Ureter (tissue), 1 donor: ENCODE data around the gene CMTM1. TPM values are rescaled to one million over a fixed set of nuclear protein-coding genes. Genes with fewer than 3 reads are reported as not detected.

Experiments
- DNase-seq: peaks from one replicate; pipeline ENCODE4 v3.0.0-alpha.2; 2020; ENCODE audit warnings: low spot score
- total RNA-seq: library from RNA; stranded (reverse); gene quantifications from one replicate; pipeline ENCODE4 v1.2.4, GENCODE V29; 2023
- donor health status: DM: yes; HTN: yes; CAD: no.

The CMTM1 gene
- total RNA-seq, 1 donor from 2014 or later, result 4.3 TPM

DNA sequence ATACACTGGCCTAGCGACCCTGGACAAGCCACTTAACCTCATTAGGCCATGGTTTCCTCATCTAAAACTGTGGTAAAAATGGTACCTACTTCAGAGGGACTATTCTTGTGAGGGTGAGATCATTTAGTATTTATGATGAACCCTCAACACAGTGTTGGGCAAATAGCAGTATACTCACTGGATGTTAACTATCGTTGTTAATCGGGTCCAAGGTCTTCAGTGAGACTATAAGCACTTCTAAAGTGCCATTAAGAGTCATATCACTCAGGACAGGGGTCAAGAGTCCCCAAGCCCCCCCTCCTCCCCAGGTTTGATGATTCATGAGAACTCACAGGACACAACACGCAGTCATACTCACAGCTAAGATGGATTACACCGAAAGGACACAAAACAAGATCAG, 27.3 kb upstream of the CMTM1 start:
- no peak for DNase-seq

DNA sequence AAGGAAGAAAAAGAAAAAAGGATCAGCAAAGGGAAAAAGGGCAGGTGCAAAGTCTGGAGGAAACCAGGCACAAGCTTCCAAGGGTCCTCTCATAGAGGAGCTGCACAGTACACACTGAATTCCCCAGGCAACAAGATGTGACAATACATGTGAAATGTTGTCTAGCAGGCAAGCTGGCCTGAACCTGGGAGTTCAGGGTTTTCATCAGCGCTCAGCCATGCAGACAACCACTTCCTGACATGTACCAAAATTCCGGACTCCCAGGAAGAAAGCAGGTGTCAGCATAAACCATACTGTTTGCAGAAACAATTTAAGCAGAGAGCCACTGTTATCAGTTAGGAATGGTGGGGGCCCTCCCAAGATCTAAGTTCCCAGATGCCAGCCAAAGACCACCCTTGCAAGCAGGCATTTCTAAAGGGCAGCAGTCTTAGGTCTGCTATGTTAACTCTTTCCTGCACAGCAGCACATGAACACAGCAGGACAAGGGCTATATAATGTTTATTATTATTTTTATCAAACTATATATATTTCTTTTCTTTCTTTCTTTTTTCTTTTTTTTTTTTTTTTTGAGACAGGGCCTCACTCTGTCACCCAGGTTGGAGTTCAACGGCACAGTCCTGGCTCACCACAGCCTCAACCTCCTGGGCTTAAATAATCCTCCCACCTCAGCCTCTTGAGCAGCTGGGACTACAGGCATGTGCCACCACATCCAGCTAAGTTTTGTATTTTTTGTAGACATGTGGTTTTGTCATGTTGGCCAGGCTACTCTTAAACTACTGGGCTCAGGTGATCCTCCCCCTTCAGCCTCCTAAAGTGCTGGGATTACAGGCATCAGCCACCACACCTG, 26.4 kb upstream of the CMTM1 start:
- no peak for DNase-seq

DNA sequence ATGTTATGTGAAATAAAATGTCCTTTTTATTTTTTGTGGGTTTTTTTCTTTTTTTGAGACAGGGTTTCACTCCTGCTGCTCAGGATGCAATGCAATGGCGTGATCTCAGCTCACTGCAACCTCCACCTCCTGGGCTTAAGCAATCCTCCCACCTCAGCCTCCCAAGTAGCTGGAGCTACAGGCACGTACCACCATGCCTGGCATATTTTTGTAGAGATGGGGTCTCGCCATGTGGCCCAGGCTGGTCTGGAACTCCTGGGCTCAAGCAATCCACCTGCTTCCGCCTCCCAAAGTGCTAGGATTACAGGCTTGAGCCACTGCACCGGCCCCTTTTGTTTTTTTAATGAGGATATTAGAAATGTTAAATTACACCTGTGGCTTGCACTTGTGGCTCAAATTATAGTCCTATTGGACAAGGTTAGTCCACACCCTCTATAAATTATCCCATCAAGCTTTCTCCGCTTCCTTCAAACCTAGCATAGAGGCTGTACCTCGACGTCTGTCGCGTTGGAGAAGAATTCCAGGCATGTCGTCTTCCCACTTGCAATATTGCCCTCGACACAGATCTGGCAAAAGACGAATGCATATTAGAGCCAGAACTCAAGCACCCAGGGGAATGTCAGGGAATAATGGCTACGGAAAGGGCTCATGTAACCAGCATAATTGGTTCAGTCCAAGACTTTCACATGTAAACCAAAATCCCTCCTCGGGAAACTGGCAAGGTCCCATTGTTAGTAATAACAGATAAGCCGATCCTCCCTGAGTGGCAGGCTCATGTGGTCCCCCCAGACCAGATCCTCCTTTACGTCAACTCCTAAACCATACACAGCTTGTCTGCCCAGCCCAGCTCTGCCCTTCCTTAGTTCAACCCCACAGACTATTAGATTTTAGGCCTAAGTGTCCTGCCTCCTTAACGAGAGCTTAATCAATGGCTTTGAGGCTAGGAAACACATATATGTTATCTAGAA, 24.6 kb upstream of the CMTM1 start:
- DNase-seq, result no peak

DNA sequence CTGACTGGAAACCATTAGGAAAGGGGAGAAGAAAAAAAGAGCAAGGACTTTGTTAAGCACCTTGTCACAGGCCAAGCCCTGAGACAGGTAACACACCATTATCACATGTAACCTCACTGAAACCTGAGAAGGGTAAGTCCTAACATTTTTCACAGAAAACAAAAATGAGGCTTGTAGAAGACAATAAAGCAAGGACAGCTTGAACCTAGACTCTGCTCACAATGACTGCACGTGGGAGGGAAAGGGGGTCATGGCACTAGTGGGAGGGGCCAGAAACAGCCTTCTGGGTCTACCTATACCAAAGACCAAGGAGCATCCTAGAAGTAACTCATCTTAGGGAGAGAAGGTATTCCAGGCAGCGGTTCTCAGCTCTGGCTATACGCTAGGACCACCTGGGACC, 23.8 kb upstream of the CMTM1 start:
- DNase-seq, result no peak

DNA sequence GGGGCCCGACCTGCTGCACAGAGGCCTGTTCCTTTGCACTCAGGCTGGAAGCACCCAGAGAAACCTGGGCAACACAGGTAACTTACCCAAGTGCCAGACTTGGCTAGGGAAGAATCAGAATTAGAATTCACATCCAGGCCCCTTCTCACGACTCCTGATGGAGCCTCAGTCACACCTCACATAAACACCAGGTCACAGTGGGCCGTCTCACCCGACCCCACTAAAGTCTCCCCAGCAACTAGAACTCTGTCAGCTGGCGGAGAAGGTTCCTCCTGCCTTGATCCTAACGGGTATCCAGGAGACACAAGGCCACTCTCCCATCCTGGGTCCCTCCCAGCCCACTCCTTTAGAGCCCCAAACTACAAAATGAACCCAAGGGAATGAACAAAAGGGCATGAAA, 22.7 kb upstream of the CMTM1 start:
- DNase-seq, result no peak

DNA sequence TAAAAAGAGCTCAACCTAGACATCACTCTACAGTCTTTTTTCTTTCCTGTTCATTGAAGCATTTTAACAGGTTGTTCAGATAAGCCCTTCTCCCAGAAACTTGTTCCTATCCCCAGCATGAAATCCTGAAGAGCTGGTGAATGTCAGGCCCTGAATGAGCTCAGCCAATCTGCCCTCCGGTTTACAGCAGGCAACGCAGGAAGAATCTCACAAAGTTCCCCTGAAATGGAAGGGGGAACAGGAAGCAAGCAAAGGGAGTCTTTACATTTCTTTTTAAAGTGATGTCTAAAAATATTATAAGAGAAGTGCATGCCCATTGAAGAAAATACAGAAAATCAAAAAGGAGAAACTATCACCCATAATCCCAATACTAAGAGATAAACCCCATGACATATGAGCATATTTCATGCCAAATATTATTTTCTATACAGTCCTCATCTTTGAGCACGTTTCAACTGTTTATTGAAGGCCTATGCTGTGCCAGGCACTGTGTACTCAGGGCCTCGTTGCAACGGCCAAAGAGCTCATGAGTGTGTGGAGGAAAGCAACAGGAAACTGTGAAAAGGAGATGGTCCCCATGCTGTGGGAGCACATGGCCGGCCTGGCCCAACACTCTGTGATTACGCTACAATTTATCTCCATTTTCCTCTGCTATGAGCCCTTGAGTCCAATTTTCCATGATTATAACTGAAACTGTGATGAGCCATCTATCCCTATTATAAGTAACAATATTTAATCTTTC, 22.1 kb upstream of the CMTM1 start:
- no peak for DNase-seq

DNA sequence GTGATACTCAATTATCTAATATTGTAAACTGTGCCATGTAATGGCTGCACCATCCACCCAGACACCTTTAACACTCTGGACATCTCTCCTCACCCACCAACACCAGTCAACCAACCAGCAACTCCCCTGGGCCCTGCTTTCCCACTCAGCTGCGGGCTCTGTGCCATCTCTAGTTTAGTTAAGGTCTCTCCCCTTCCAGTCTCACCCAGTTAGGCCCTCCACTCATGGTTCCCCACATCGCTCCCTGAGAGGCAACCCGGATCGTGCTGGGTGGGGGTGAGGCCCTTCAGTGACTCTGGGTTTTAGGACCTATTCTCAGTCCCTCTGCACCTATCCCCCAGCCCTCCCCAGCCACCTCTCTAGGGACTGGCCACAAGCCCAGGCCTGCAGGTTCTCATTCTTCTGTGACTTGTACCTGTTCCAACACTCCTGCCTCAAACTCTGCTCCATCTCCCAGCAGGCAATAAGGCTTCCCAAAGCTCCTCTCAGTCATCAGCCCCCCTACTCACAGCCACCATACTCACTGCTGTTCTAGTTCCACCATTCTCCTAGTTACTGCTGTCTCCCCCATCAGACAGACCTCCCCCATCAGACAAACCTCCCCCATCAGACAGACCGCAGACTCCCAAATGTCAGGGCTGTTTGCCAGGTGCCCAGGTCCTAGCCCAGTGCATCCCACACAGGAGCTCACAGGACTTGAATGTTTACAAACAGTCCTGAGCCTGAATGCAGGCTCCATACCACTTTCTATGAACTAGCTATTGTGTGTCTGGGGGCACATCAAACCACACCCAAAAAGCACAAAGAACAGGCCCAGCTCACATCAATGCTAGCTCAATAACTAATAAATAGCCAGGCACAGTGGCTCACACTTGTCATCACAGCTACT, 18.9 kb upstream of the CMTM1 start:
- no peak for DNase-seq

DNA sequence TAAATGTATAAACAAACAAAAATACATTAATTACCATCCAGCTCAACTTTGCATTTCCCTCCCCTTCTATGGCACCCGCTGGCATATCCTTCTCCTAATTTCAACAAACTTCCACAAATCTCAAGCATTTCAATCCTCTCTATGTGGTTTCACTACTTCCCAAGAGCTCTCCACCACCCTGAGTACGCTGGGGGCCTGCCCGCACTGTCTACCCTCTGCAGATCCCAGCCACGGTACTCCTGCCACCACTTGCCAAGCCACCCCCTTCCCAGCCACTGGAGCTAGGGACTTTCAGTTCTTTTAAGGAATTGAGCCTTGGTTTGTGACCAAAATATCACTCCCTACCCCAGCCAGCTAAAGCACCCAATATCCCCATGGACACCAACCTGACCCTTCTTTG, 18.2 kb upstream of the CMTM1 start:
- DNase-seq, result no peak

DNA sequence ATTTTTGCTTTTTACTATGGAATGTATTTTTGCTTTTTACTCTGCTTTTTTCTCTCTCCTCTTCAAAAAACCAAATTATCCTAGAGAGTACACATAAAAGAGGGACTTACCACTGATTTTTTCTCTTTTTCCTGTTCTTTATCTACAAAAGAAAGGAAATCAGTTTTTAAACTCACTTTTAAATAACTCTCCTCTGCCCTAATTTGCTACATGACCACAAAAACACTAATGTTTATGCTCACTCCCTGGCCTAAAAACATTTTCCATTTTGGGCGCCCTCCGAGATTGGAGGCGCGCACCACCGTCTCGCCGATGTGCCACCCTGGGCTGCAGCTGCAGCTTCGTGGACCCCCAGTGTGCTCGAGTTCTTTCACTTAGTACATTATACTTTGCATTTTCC, 17.4 kb upstream of the CMTM1 start:
- no peak for DNase-seq

DNA sequence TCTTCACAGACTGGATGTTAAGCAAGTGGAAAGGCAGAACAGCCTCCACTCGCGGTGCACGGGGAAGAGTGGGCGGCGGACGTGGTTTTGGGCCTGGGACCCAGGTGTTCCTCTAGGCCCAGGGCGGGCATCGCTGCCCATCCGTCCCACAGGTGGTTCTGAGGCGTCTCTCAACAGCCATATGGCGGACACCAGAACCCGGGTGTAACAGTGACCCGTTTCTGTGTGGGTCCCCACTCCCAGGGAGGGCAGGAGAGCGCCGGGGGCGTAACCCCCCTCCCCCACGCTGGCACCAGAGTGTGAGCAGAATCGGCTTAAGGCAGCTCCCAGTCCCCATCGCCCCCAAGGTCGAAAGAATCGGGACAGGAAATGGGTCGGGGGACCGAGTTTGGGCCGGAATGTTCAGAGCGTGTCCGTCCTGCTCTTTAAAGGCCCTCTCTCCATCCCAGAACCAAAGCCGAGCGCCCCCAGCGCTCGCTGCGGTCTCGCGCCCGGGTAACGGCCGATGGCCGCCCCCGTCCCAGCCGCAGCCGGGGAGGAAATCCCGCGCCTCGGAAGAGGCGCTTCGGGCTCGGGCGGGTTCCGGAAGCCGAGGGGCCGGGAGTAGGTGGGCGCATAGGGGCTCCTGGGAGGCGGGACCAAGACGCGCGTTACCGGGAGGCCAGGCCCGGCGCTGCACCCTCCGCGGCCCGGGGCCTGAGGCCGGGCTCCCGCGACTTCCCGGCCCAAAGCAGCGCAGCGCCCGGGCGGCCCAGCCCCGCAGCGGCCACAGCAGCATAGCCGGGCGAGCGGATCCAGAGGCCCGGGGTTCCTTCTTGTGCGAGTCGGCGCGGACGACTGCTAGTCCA, 16.7 kb upstream of the CMTM1 start, which contains the start of gene TK2:
Gene TK2 (minus strand): TSS at position 839 of the 848 bp plus-strand sequence. CDS start 61 bp downstream, at position 778.
- peak; percentile 62 for DNase-seq

DNA sequence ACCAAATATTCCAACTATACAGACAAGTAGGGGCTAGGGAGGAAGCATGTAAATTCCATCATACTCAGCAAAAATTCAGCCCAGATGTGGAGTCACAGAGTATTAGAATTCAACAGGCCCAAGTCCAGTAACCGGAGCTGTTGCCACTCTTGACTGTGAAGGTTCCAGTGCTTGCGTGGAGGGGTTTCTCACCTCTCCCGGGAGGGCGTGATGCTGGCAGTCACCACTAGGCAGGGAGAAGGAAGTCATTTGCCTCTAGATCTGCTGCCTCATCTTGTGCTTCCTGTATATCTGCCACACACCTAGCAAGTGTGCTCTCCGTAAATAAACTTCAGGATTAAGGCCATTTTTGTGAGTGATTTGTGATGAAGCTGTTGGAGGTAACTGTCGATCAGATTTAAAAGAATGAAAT, 14.9 kb upstream of the CMTM1 start:
- no peak for DNase-seq

DNA sequence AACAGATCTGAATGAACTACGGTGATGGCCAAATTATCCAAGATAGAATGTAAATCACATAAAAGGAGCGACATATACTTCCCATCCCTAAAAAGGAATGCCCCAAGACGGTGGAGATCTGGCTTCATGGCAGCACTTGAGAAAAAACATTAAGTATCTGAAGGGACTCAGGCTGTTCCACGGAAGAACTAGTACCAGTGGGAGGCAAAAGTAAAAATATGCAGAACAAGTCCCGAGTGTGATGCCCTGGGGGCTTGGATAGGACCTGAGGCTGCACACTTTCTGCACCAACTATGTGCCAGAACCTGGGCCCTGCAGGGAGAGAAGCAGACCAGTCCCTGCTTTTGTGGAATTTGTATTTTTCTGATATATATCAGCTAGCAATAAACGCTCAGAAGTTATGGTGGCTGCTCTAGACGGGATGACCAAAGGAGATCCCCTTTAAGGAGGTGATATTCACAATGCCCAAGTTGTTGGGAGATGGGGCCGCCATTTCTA, 14.4 kb upstream of the CMTM1 start:
- no peak for DNase-seq

DNA sequence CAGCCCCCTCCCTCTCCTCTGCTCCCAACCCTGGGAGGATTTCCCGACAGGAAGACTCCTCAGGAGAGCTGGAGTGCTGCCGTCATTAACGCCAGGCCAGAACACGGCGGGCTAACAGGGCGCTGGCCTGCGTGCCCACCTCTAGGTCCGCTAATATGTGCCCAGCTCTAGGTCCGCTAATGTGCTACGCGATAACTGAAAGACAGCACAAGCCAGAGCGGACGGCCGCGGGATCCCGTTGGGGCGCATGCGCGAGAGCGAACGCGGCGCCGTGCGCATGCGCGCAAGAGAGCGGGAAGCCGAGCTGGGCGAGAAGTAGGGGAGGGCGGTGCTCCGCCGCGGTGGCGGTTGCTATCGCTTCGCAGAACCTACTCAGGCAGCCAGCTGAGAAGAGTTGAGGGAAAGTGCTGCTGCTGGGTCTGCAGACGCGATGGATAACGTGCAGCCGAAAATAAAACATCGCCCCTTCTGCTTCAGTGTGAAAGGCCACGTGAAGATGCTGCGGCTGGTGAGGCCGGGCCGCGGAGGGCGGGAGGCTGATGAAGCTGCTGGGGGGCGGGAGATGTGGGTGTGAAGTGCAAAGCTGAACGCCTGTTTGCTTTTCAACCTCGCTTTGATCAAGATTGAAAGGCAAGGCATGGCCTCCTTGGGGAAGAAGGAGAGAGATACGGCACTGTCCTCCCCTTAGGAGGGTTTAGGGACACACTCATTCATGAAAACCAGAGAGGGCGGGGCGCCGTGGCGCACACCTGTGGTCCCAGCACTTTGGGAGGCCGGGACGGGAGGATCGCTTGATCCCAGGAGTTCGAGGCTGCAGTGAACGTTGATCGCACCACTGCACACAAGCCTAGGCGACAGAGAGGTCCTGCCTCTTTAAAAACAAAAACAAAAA, 13.7 kb upstream of the CMTM1 start, which contains the start of gene CKLF:
Gene CKLF (plus strand): TSS at position 291 of the 892 bp plus-strand sequence. CDS start 140 bp downstream, at position 431.
- peak; percentile 90 for DNase-seq

DNA sequence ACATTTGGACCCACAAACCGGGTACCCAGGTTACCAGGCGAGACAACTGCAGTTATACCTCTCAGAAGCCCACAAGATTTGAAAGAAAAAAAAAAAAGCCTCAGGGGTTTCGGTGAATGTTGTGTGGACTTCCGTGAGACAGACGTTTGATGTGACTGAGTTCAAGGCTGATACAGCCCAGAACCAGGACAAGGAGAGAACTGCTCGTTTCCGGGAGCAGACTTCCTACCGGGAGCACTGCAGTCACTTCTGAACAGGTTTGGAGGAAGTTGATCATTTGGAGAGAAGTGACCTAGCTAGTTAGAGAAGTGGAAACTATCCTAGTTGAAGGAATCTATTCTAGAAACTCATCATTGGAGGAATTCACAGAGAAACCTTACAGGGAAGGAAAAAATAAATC, 13.0 kb upstream of the CMTM1 start:
- DNase-seq, result no peak

DNA sequence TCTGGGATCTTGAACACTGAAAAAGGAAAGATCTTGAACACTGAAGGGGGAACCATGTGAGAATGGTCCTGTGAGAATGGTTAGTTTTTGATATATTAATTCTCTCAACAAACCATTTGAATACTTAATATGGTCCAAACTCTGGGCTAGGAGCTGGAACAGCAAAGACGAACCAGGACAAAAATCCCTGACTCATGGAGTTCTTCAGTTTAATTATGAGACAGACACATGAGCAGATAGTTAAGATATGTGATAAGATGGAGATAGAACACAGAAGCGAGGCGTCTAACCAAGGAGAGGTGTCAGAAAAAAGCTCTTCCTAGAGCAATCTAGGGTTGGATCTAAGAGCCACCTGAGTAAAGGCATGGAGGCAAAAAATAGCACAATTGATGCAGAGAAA, 12.2 kb upstream of the CMTM1 start:
- no peak for DNase-seq

DNA sequence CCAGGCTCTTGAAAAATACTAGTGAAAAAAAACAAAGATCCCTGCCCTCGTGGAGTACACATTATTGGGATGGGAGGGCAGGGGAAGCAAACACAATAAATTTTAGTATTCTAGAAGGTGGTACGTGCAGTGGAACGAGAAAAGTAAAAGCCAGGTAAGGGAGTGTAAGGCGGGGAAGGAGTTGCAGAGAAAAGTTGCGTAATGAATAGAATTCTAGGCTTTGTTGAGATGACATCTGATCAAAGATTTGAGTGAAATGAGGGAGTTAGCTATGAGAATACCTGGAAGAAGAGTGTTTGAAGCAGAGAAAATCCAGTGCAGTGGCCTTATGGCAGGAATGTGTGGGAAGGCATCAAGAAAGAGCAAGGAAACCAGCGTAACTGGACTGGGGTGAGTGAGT, 11.7 kb upstream of the CMTM1 start:
- DNase-seq, result no peak

DNA sequence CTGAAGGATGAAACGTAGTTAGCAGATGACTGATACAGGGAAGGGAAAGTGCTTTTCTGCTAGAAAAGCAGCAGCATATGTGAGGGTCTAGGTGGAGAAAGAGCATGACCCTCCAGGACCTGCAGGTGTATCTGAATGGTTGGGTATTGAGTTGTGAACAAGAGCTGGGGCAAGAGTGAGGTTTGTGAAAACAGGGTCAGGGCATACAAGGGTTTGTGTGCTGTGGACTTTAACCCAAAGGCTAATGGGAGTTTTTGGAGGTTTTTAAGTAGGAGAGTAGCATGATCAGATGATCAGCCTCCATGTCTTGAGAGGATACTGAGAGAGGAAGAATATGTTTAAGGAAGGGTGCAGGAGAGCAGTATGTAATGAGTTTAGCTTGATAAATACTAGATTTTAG, 6.1 kb upstream of the CMTM1 start:
- DNase-seq, result no peak

DNA sequence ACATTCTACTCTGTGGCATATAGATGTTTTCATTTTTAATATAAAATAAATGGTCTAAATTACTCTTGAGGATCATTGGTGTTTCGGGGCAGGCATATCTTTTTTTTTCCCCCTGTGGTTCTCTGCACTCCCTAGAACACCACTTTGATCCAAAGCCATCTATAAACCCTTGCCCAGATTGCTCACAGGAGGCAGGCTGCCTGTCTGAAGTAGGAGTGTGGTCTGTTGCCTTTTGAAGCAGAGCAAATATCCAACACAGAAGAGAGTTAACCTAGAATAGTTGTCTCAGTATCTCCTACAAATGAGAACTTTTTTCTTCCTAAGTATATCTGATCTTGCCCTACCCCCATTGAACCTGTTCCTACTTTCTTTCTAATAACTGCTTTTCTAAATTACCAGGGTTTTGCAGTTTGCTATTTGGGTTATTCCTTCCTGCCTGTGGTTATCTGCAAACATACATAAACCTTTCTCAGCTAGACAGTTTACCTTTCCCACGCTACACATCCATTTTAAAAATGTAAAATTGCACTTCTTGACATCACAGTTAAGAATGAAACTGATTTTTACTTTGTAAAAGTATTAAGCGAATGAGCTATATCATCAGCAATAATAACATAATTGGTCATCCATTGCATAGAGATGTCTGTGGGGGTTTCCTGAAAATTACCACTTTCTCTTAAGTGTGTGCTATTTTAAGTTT, 4.7 kb upstream of the CMTM1 start:
- no peak for DNase-seq
